ENCODE results near the gene MTO1.

- TF ChIP-seq POLR2A (IDR thresholded peaks at IDR 0.05; ENCODE audit: low read depth, low read length) (no peak), FOS (IDR thresholded peaks at IDR 0.05; ENCODE audit: low read depth, low read length) (no peak), RFX5 (IDR thresholded peaks at IDR 0.05; ENCODE audit: low read depth, low read length) (no peak), BHLHE40 (IDR thresholded peaks at IDR 0.05; ENCODE audit: low read depth, low read length) (no peak), CEBPB (IDR thresholded peaks at IDR 0.05; ENCODE audit: low read depth, low read length) (no peak)
- TF ChIP-seq, protein P1, sequence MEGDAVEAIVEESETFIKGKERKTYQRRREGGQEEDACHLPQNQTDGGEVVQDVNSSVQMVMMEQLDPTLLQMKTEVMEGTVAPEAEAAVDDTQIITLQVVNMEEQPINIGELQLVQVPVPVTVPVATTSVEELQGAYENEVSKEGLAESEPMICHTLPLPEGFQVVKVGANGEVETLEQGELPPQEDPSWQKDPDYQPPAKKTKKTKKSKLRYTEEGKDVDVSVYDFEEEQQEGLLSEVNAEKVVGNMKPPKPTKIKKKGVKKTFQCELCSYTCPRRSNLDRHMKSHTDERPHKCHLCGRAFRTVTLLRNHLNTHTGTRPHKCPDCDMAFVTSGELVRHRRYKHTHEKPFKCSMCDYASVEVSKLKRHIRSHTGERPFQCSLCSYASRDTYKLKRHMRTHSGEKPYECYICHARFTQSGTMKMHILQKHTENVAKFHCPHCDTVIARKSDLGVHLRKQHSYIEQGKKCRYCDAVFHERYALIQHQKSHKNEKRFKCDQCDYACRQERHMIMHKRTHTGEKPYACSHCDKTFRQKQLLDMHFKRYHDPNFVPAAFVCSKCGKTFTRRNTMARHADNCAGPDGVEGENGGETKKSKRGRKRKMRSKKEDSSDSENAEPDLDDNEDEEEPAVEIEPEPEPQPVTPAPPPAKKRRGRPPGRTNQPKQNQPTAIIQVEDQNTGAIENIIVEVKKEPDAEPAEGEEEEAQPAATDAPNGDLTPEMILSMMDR (conservative IDR thresholded peaks at IDR 0.05; ENCODE audit: low read depth, low read length), result no peak
Observed at GRCh38 chr6:73556836-73557235, 95.3 kb downstream of the MTO1 start.

Data from IMR-90 (cell line).